Activated naive CD4-positive, alpha-beta T cell treated with anti-CD3 and anti-CD28 coated beads, Interleukin-2, amount 10 ng/mL, durations not matched to agents 7 days and 5 days (primary cell): ENCODE data around the gene PRR12.

ENCODE experiments used
- CTCF ChIA-PET: fragments of 350-600 bp; sonication (Branson Sonifier 250); formaldehyde crosslinking; loops from one replicate; lab custom pipeline; 2021; ENCODE audit warnings: antibody characterized with exemption; lab: Charles Lee
- DNase-seq: peaks from one replicate; pipeline ENCODE4 v3.0.0-alpha.2; 2020
- H3K27ac Mint-ChIP-seq: one replicate; pipeline ENCODE4 v1.8.0; 2021; ENCODE audit warnings: mild to moderate bottlenecking, moderate library complexity, mixed read lengths
- H3K27me3 Mint-ChIP-seq: one replicate; pipeline ENCODE4 v1.8.0; 2021; ENCODE audit warnings: mild to moderate bottlenecking, mixed read lengths
- H3K36me3 Mint-ChIP-seq: one replicate; pipeline ENCODE4 v1.8.0; 2021; ENCODE audit warnings: mixed read lengths
- H3K4me1 Mint-ChIP-seq: one replicate; pipeline ENCODE4 v1.8.0; 2021; ENCODE audit warnings: mixed read lengths
- H3K4me3 Mint-ChIP-seq: one replicate; pipeline ENCODE4 v1.8.0; 2021; ENCODE audit warnings: mild to moderate bottlenecking, moderate library complexity, mixed read lengths
- H3K9me3 Mint-ChIP-seq: one replicate; pipeline ENCODE4 v1.8.0; 2021; ENCODE audit warnings: mixed read lengths

PRR12 gene

GRCh38 chr19:49556412-49557398 lies 34.3 kb upstream of the PRR12 start:
- no peaks in the 10 kb centered on the region for H3K27me3 Mint-ChIP-seq
- H3K36me3 Mint-ChIP-seq: peaks cover 72% of the 10 kb centered on the region
- peaks cover 86% of the 10 kb centered on the region for H3K4me1 Mint-ChIP-seq
- H3K27ac Mint-ChIP-seq: peak overlapping the region; percentile 98
- DNase-seq: peak; percentile 57
- H3K9me3 Mint-ChIP-seq: no peaks in the 10 kb centered on the region
- CTCF ChIA-PET: interaction anchor here (2.2 kb wide), 1 partner anchor 14 kb away, joined by 7 read pairs; no protein-coding TSS in a partner anchor
- peak overlapping the region; percentile 94 for H3K4me3 Mint-ChIP-seq

- Mint-ChIP-seq H3K27ac (peak overlapping the region; percentile 98), H3K27me3 (no peaks in the 10 kb centered on the region), H3K36me3 (peaks cover 71% of the 10 kb centered on the region), H3K4me3 (peak overlapping the region; percentile 94), H3K4me1 (peaks cover 88% of the 10 kb centered on the region), H3K9me3 (no peaks in the 10 kb centered on the region)
- CTCF ChIA-PET: interaction anchor here (1.1 to 4.1 kb wide), 5 partner anchors 9 to 118 kb away, joined by 3 to 37 read pairs (median 5); no protein-coding TSS in a partner anchor
- DNase-seq: peak; percentile 44
Observed at GRCh38 chr19:49557641-49558325, 33.2 kb upstream of the PRR12 start.

- H3K9me3 Mint-ChIP-seq: no peaks in the 10 kb centered on the region
- no peaks in the 10 kb centered on the region for H3K27me3 Mint-ChIP-seq
- peaks cover 70% of the 10 kb centered on the region for H3K36me3 Mint-ChIP-seq
- H3K4me3 Mint-ChIP-seq: peak overlapping the region; percentile 94
- peak overlapping the region; percentile 98 for H3K27ac Mint-ChIP-seq
- H3K4me1 Mint-ChIP-seq: peaks cover 90% of the 10 kb centered on the region
- CTCF ChIA-PET: interaction anchor here (0.9 to 4.1 kb wide), 6 partner anchors 10 to 118 kb away, joined by 3 to 37 read pairs (median 4); no protein-coding TSS in a partner anchor
- DNase-seq: peak; percentile 77
Observed at GRCh38 chr19:49558591-49558990, 32.4 kb upstream of the PRR12 start.

- CTCF ChIA-PET: interaction anchor here (1.2 to 4.1 kb wide), 4 partner anchors 11 to 55 kb away, joined by 3 to 37 read pairs (median 8); no protein-coding TSS in a partner anchor
- H3K27me3 Mint-ChIP-seq: no peaks in the 10 kb centered on the region
- peaks cover 70% of the 10 kb centered on the region for H3K36me3 Mint-ChIP-seq
- peak overlapping the region; percentile 98 for H3K27ac Mint-ChIP-seq
- no peak for DNase-seq
- H3K4me1 Mint-ChIP-seq: peaks cover 89% of the 10 kb centered on the region
- H3K9me3 Mint-ChIP-seq: no peaks in the 10 kb centered on the region
- H3K4me3 Mint-ChIP-seq: peak overlapping the region; percentile 94
Observed at GRCh38 chr19:49559443-49559842, 31.5 kb upstream of the PRR12 start.

- peak overlapping the region; percentile 98 for H3K27ac Mint-ChIP-seq
- peak; percentile 67 for DNase-seq
- H3K4me3 Mint-ChIP-seq: peak overlapping the region; percentile 94
- peaks cover 70% of the 10 kb centered on the region for H3K36me3 Mint-ChIP-seq
- CTCF ChIA-PET: interaction anchor here (1.0 to 4.1 kb wide), 4 partner anchors 9 to 55 kb away, joined by 4 to 37 read pairs (median 8); no protein-coding TSS in a partner anchor
- no peaks in the 10 kb centered on the region for H3K9me3 Mint-ChIP-seq
- no peaks in the 10 kb centered on the region for H3K27me3 Mint-ChIP-seq
- H3K4me1 Mint-ChIP-seq: peaks cover 89% of the 10 kb centered on the region
Observed at GRCh38 chr19:49559928-49560327, 31.1 kb upstream of the PRR12 start.

- no peaks in the 10 kb centered on the region for H3K27me3 Mint-ChIP-seq
- no peaks in the 10 kb centered on the region for H3K9me3 Mint-ChIP-seq
- peak; percentile 70 for DNase-seq
- H3K36me3 Mint-ChIP-seq: peaks cover 68% of the 10 kb centered on the region
- H3K4me1 Mint-ChIP-seq: peaks cover 89% of the 10 kb centered on the region
- H3K4me3 Mint-ChIP-seq: peak overlapping the region; percentile 94
- CTCF ChIA-PET: interaction anchor here (0.9 to 4.1 kb wide), 6 partner anchors 8 to 56 kb away, joined by 3 to 37 read pairs (median 4); no protein-coding TSS in a partner anchor
- H3K27ac Mint-ChIP-seq: peak overlapping the region; percentile 98
Observed at GRCh38 chr19:49560358-49560900, 30.6 kb upstream of the PRR12 start.

GRCh38 chr19:49564616-49565045 lies 26.4 kb upstream of the PRR12 start:
- Mint-ChIP-seq H3K36me3 (peaks cover 39% of the 10 kb centered on the region), H3K9me3 (no peaks in the 10 kb centered on the region), H3K27ac (peak overlapping the region; percentile 85), H3K27me3 (no peaks in the 10 kb centered on the region), H3K4me3 (peak overlapping the region; percentile 21), H3K4me1 (peaks cover 93% of the 10 kb centered on the region)
- peak; percentile 39 for DNase-seq
- CTCF ChIA-PET: interaction anchor here (0.7 to 1.3 kb wide), 2 partner anchors 10 to 62 kb away, joined by 3 read pairs; no protein-coding TSS in a partner anchor

GRCh38 chr19:49565261-49565660 lies 25.7 kb upstream of the PRR12 start:
- no peaks in the 10 kb centered on the region for H3K9me3 Mint-ChIP-seq
- H3K27ac Mint-ChIP-seq: peak overlapping the region; percentile 98
- no peaks in the 10 kb centered on the region for H3K27me3 Mint-ChIP-seq
- peak overlapping the region; percentile 21 for H3K4me3 Mint-ChIP-seq
- H3K36me3 Mint-ChIP-seq: peaks cover 35% of the 10 kb centered on the region
- DNase-seq: no peak
- CTCF ChIA-PET: interaction anchor here (1.3 kb wide), 1 partner anchor 11 kb away, joined by 3 read pairs; no protein-coding TSS in a partner anchor
- peaks cover 94% of the 10 kb centered on the region for H3K4me1 Mint-ChIP-seq

GRCh38 chr19:49566302-49566701 lies 24.7 kb upstream of the PRR12 start:
- peak overlapping the region; percentile 98 for H3K27ac Mint-ChIP-seq
- H3K27me3 Mint-ChIP-seq: no peaks in the 10 kb centered on the region
- peaks cover 29% of the 10 kb centered on the region for H3K36me3 Mint-ChIP-seq
- DNase-seq: no peak
- no peaks in the 10 kb centered on the region for H3K9me3 Mint-ChIP-seq
- peaks cover 92% of the 10 kb centered on the region for H3K4me1 Mint-ChIP-seq
- CTCF ChIA-PET: interaction anchor here (0.9 to 2.4 kb wide), 3 partner anchors 20 to 64 kb away, joined by 3 to 11 read pairs (median 8); no protein-coding TSS in a partner anchor
- peak overlapping the region; percentile 10 for H3K4me3 Mint-ChIP-seq

- peak; percentile 90 for DNase-seq
- Mint-ChIP-seq H3K27me3 (no peaks in the 10 kb centered on the region), H3K9me3 (no peaks in the 10 kb centered on the region), H3K4me3 (peak overlapping the region; percentile 68), H3K4me1 (peaks cover 85% of the 10 kb centered on the region), H3K27ac (peak overlapping the region; percentile 98), H3K36me3 (peaks cover 26% of the 10 kb centered on the region)
- CTCF ChIA-PET: interaction anchor here (2.4 to 4.3 kb wide), 4 partner anchors 8 to 109 kb away, joined by 11 to 78 read pairs (median 40); partner anchors contain the start of gene PRMT1
Observed at GRCh38 chr19:49567861-49568441, 23.0 kb upstream of the PRR12 start.

GRCh38 chr19:49570138-49570856 lies 20.7 kb upstream of the PRR12 start:
- H3K36me3 Mint-ChIP-seq: peaks cover 28% of the 10 kb centered on the region
- H3K9me3 Mint-ChIP-seq: no peaks in the 10 kb centered on the region
- H3K4me1 Mint-ChIP-seq: peaks cover 80% of the 10 kb centered on the region
- peak; percentile 88 for DNase-seq
- H3K4me3 Mint-ChIP-seq: peak overlapping the region; percentile 49
- CTCF ChIA-PET: interaction anchor here (0.6 to 4.3 kb wide), 28 partner anchors 8 to 124 kb away, joined by 3 to 78 read pairs (median 5); partner anchors contain the start of genes FLT3LG, NOSIP, PIH1D1 and PRMT1
- no peaks in the 10 kb centered on the region for H3K27me3 Mint-ChIP-seq
- peak overlapping the region; percentile 98 for H3K27ac Mint-ChIP-seq

- peaks cover 72% of the 10 kb centered on the region for H3K4me1 Mint-ChIP-seq
Observed at GRCh38 chr19:49570997-49571676, 19.8 kb upstream of the PRR12 start.

More at GRCh38 chr19:49570997-49571676, 19.8 kb upstream of the PRR12 start:
- H3K36me3 Mint-ChIP-seq: peaks cover 29% of the 10 kb centered on the region
- CTCF ChIA-PET: interaction anchor here (0.6 to 4.3 kb wide), 17 partner anchors 8 to 119 kb away, joined by 3 to 78 read pairs (median 5); partner anchors contain the start of genes FLT3LG, PIH1D1, PRMT1 and RPS11
- H3K27ac Mint-ChIP-seq: peak overlapping the region; percentile 78
- H3K9me3 Mint-ChIP-seq: no peaks in the 10 kb centered on the region
- no peak overlapping the region for H3K4me3 Mint-ChIP-seq
- no peaks in the 10 kb centered on the region for H3K27me3 Mint-ChIP-seq
- DNase-seq: peak; percentile 75
